Astrocyte (in vitro differentiated cells and primary cell): ENCODE results near the gene HDAC10.

Experiments used
- CTCF ChIP-seq: IDR thresholded peaks from 2 replicates; pipeline ENCODE4 v1.5.1; 2011; ENCODE audit warnings: low read depth, mild to moderate bottlenecking, inconsistent platforms, low read length, moderate library complexity; ENCODE audit not compliant: insufficient read depth
- EZH2 ChIP-seq: IDR thresholded peaks from 2 replicates; pipeline ENCODE4 v1.6.1; 2012; ENCODE audit warnings: mild to moderate bottlenecking, low read length, inconsistent platforms; ENCODE audit not compliant: insufficient read depth

- TF ChIP-seq CTCF = no peak
- no peak for TF ChIP-seq EZH2
Observed at GRCh38 chr22:50208430-50208938, 42.6 kb downstream of the HDAC10 start.
